OCI-LY3 (cell line): ENCODE data around the gene RFTN1.

Experiments
- H2AFZ ChIP-seq: fragments of 200-600, 300-600 bp; shearing (Covaris generic); 2 replicates; pipeline ENCODE4 v1.6.0; 2014; ENCODE audit warnings: antibody characterized with exemption, low read depth, low read length
- H3K27ac ChIP-seq: fragments of 200-600, 300-600 bp; sonication (generic); 2 replicates; pipeline ENCODE4 v1.5.1; 2014; ENCODE audit warnings: mild to moderate bottlenecking, low read length, moderate library complexity, mixed read lengths
- H3K27me3 ChIP-seq: fragments of 200-600, 300-600 bp; sonication (generic); 2 replicates; pipeline ENCODE4 v1.6.1; 2014; ENCODE audit warnings: low read depth, low read length, mixed read lengths
- H3K36me3 ChIP-seq: fragments of 200-600, 300-600 bp; sonication (generic); replicated peaks from 2 replicates; pipeline ENCODE3; 2014; ENCODE audit warnings: low read depth, low read length, mixed read lengths
- H3K4me1 ChIP-seq: fragments of 300-600, 200-600 bp; sonication (generic); 2 replicates; pipeline ENCODE4 v1.6.1; 2014; ENCODE audit warnings: low read length, mixed read lengths
- H3K4me2 ChIP-seq: fragments of 200-600, 300-600 bp; sonication (generic); 2 replicates; pipeline ENCODE4 v1.6.1; 2014; ENCODE audit warnings: low read length, mixed read lengths
- H3K4me3 ChIP-seq: fragments of 300-600, 200-600 bp; sonication (generic); 2 replicates; pipeline ENCODE4 v1.5.1; 2014; ENCODE audit warnings: antibody characterized with exemption, mild to moderate bottlenecking, low read length, moderate library complexity
- H3K79me2 ChIP-seq: fragments of 300-600, 200-600 bp; shearing (Covaris generic); 2 replicates; pipeline ENCODE4 v1.6.1; 2014; ENCODE audit warnings: mild to moderate bottlenecking, low read length, mixed read lengths
- H3K9ac ChIP-seq: fragments of 300-600, 200-600 bp; shearing (Covaris generic); 2 replicates; pipeline ENCODE4 v1.6.0; 2014; ENCODE audit warnings: mild to moderate bottlenecking, low read length, moderate library complexity
- H3K9me3 ChIP-seq: fragments of 200-600, 300-600 bp; shearing (Covaris generic); 2 replicates; pipeline ENCODE4 v1.6.1; 2014; ENCODE audit warnings: low read length, mixed read lengths; ENCODE audit not compliant: insufficient read depth
- H4K20me1 ChIP-seq: fragments of 200-600, 300-600 bp; sonication (generic); 2 replicates; pipeline ENCODE4 v1.6.1; 2016; ENCODE audit warnings: low read length, mixed read lengths; ENCODE audit not compliant: insufficient read depth
- EZH2phosphoT487 ChIP-seq: fragments of 200-600 bp; shearing (Covaris generic); IDR thresholded peaks from 2 replicates; pipeline ENCODE4 v1.6.1; 2018; ENCODE audit warnings: antibody characterized with exemption, mixed run types, low read depth
- TF ChIP-seq, protein P1 (sequence below): fragments of 200-600, 300-600 bp; sonication (generic); IDR thresholded peaks from 2 replicates; pipeline ENCODE4 v1.5.1; 2014; ENCODE audit warnings: antibody characterized with exemption, low read length, low read depth

Gene RFTN1

GRCh38 chr3:16425398-16426028 is 88.0 kb downstream of the RFTN1 start:
- TF ChIP-seq, protein P1, sequence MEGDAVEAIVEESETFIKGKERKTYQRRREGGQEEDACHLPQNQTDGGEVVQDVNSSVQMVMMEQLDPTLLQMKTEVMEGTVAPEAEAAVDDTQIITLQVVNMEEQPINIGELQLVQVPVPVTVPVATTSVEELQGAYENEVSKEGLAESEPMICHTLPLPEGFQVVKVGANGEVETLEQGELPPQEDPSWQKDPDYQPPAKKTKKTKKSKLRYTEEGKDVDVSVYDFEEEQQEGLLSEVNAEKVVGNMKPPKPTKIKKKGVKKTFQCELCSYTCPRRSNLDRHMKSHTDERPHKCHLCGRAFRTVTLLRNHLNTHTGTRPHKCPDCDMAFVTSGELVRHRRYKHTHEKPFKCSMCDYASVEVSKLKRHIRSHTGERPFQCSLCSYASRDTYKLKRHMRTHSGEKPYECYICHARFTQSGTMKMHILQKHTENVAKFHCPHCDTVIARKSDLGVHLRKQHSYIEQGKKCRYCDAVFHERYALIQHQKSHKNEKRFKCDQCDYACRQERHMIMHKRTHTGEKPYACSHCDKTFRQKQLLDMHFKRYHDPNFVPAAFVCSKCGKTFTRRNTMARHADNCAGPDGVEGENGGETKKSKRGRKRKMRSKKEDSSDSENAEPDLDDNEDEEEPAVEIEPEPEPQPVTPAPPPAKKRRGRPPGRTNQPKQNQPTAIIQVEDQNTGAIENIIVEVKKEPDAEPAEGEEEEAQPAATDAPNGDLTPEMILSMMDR = no peak
- no peak for TF ChIP-seq EZH2phosphoT487
- Histone ChIP-seq H3K9ac (no peak overlapping the region), H3K36me3 (peaks cover 50% of the 10 kb centered on the region), H3K4me3 (no peak overlapping the region), H3K4me2 (no peak overlapping the region), H3K4me1 (peaks cover 14% of the 10 kb centered on the region), H3K79me2 (peaks cover 97% of the 10 kb centered on the region), H4K20me1 (peaks cover 97% of the 10 kb centered on the region), H3K27me3 (no peaks in the 10 kb centered on the region), H3K27ac (no peak overlapping the region), H2AFZ (no peak overlapping the region), H3K9me3 (no peaks in the 10 kb centered on the region)

DNA sequence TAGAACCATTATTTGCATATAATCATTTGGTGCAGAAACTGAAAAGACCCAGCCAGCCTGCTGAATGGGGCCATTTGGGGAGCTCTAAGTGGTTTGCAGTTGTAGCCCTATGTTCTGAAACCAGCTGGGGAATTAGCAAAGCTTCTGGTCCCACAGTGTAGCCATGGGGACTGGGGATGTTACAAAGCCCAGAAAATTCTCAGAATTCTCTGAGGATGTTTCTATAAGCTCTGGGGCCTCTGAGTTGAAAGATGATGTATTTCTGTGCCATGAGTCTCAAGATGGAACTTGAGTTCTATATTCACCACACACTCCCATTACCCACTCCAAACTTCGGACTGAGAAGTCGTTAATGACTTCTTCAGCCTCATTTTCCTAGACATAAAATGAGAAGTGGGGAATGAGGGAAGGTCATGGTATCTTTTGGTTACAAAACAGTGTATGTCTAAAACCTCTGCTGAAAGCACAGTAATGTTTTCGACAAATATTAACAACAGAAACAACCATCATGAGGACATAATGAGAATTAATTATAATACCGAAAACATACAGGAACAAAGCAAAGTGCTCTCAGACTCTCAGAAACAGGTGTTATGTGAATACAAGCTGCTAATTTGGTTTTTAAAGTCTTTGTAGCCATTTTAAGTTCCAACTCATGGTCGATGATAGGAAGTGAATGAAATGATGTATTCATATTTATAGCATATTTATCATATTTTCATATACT is 89.4 kb downstream of the RFTN1 start:
- no peak overlapping the region for H3K27ac ChIP-seq
- H4K20me1 ChIP-seq = peaks cover 97% of the 10 kb centered on the region
- no peak overlapping the region for H3K4me2 ChIP-seq

GRCh38 chr3:16423298-16423697 is 90.2 kb downstream of the RFTN1 start:
- Histone ChIP-seq H2AFZ (no peak overlapping the region), H3K27me3 (no peaks in the 10 kb centered on the region), H3K79me2 (peaks cover 97% of the 10 kb centered on the region), H3K4me1 (no peaks in the 10 kb centered on the region), H3K9ac (no peak overlapping the region), H3K36me3 (peaks cover 45% of the 10 kb centered on the region), H3K27ac (no peak overlapping the region), H3K4me3 (no peak overlapping the region), H3K9me3 (no peaks in the 10 kb centered on the region), H3K4me2 (no peak overlapping the region), H4K20me1 (peaks cover 97% of the 10 kb centered on the region)
- TF ChIP-seq, protein P1 = no peak
- no peak for TF ChIP-seq EZH2phosphoT487

More for the DNA sequence above, 89.4 kb downstream of the RFTN1 start:
- H3K4me1 ChIP-seq = no peaks in the 10 kb centered on the region
- H3K27me3 ChIP-seq = no peaks in the 10 kb centered on the region
- H3K4me3 ChIP-seq = no peak overlapping the region
- H2AFZ ChIP-seq = no peak overlapping the region
- peaks cover 47% of the 10 kb centered on the region for H3K36me3 ChIP-seq
- no peak overlapping the region for H3K9ac ChIP-seq
- no peaks in the 10 kb centered on the region for H3K9me3 ChIP-seq
- TF ChIP-seq, protein P1 = no peak
- TF ChIP-seq EZH2phosphoT487 = no peak
- peaks cover 97% of the 10 kb centered on the region for H3K79me2 ChIP-seq

DNA sequence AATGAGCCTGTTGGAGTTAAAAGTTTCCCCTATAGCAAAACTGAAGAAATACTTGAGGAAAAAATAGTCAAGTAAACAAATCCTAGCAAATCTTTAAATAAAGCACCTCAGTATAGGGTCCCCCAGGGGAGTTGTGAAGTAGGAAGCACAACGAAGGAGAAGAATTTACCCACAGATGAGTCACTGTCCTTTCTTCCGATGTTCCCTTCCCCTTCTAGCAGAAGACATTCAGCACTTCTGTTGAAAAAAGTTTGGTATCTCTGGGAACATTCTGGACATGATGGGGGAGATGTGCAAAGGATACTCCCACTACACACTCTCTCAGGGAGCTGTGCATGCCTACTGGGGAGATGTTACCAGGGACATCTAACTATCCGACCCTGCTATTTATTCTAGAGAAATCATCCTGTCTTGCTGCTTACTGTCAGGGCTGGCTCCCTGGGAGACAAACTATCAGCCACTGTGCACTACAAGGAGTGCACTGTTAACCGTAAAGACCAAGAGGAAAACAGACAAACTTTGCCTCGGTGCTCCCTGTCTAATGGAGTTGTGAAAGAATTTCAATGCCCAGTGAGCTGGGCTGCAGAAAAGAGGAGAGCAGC is 93.8 kb downstream of the RFTN1 start:
- no peak overlapping the region for H2AFZ ChIP-seq
- H3K4me1 ChIP-seq = peaks cover 13% of the 10 kb centered on the region
- H3K4me3 ChIP-seq = no peak overlapping the region
- peaks cover 96% of the 10 kb centered on the region for H3K79me2 ChIP-seq
- no peak overlapping the region for H3K4me2 ChIP-seq
- H3K9me3 ChIP-seq = no peaks in the 10 kb centered on the region
- H4K20me1 ChIP-seq = peaks cover 97% of the 10 kb centered on the region
- H3K27me3 ChIP-seq = no peaks in the 10 kb centered on the region
- H3K36me3 ChIP-seq = peaks cover 30% of the 10 kb centered on the region
- H3K27ac ChIP-seq = no peak overlapping the region
- TF ChIP-seq EZH2phosphoT487 = no peak
- TF ChIP-seq, protein P1 = no peak
- no peak overlapping the region for H3K9ac ChIP-seq
